NCI-H187 treated with DMSO at 0.1 percent for 48 hours (cell line): ENCODE results near the gene FAM24B.
"Not testable (repeated sequence)": the region's sequence is repeated elsewhere in the genome, so short reads cannot be mapped to it uniquely, and the experiment has no call there.

Source experiments
- DNase-seq: peaks from one replicate; lab custom pipeline; 2025; lab: John Stamatoyannopoulos, UW

FAM24B gene, protein sequence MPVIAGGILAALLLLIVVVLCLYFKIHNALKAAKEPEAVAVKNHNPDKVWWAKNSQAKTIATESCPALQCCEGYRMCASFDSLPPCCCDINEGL

DNA sequence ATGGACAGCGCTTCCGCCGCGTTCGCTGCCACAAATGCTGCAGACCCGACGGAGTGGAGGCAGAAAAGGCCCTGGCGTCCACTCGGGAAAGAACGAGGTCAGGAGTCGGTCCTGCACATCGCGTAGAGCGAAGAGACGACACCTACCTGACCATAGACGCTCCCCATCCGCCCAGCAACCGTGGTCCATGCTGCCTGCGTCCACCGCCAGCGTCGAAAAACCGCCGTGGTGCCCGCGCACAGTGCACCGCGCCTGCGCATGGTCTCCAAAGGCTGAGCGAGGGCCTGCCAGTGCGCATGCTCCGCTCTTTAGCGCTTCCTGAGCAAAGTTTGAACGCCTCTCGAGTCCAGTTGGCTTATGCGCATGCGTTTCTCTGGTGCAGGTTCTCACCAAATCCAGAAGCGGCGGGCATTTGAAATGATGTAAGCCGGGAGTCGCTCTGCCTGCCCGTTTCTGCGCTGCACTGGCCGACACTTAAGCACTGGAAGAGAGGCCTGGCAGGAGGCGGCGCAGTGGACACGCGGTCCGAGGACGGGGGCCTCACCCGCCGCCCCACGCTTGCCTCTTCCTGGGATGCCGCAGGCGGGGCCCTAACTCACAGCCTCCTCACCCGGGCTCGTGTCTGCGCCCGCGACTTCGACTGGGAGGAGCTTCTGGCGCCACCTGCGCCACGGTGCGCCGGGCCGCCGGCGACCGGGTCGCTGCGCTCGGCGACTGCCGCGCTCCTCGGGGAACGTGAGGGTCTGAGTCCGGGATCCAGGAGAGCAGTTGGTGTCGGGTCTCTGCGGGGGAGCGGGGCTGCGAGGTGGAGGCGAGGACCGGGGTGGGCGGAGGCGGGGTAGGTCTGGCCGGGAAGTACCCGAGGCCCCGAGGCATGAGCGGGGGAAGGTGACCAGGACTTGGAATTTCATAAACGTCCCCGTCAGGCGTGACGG lies at the start of gene FAM24B:
Gene FAM24B (minus strand): TSS at position 243 of the 935 bp plus-strand sequence. CDS start 29,066 bp downstream, outside the sequence.
- peak; percentile 75 for DNase-seq

DNA sequence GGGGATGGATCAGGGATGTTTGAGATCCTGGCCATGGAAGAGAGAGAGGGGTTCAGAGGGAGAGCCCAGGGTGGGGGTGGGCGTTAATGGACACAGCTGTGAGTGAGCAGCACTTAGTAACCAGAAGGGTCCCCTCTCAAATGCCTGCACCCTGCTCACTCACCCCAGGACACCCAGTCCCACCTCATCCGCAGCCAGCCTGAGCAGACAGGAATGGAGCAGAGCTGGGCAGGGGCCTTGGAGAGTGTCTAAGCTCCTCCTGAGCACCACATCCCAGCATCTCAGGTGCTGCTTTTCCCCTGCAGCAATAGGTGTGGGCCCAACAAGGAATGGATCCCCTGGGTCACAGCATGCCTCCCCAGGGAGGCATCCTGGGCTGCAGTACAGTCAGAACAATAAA lies 36.3 kb upstream of the FAM24B start:
- DNase-seq: no peak

DNA sequence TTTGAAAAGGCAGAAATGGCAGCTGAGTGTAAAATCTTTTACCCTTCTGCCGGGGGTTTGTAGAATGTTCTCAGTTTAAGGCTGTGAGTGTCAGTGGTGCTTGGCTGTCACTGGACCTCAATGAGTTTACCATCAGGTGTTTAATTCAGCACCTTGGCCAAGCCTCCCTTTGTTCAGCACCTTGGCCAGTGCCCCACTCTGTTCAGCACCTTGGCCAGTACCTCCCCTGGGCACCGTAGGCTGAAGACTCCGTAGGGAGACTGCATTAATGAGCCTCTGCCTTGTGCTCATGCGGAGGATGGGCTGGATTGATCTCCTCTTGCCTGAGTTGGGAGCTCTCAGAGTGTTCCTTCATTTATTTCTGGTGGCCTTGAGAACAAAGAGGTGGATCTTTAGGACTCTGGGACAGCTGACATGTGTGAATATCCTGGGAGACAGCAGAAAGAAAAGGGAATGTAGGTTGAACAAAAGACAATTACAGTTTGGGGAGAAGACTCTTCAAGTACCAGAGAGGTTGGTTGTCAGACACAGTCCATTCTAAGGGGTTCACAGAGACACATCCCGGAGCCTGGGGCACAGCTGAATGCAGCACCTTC lies 32.6 kb upstream of the FAM24B start:
- DNase-seq: no peak

DNA sequence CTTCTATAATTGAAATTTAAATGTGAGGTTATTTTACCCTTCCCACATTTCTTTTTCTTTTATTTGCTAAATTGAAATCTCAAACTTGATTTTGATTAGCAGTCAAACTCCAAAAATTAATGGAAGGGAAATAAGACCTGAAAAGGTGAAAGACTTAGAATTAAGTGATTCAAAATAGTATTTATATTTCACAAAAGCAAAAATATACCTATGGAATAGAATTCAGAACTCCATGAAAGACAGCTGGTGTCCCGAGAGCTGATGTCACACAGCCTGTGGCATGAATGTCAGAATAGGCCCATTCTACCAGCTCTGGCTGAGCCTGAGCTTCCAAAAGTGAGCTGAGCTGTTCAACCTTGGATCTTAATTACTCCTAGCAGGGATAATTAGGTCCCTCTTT lies 30.9 kb upstream of the FAM24B start, which contains the start of gene FAM24A:
Gene FAM24A (plus strand): TSS at position 301 of the 400 bp plus-strand sequence. CDS start 1,025 bp downstream, outside the sequence.
- no peak for DNase-seq

DNA sequence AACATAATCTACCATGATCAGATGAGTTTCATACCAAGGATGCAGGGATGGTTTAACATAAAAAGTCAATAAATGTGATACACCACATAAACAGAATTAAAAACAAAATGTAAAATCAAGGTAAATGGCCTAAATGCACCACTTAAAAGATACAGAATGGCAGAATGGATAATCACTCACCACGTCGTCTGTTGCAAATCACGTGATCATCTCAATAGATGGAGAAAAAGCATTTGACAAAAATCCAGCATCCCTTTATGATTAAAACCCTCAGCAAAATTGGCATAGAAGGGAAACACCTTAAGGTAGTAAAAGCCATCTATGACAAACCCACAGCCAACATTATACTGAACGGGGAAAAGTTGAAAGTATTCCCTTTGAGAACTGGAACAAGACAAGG lies 24.5 kb upstream of the FAM24B start:
- DNase-seq: not testable (repeated sequence)

DNA sequence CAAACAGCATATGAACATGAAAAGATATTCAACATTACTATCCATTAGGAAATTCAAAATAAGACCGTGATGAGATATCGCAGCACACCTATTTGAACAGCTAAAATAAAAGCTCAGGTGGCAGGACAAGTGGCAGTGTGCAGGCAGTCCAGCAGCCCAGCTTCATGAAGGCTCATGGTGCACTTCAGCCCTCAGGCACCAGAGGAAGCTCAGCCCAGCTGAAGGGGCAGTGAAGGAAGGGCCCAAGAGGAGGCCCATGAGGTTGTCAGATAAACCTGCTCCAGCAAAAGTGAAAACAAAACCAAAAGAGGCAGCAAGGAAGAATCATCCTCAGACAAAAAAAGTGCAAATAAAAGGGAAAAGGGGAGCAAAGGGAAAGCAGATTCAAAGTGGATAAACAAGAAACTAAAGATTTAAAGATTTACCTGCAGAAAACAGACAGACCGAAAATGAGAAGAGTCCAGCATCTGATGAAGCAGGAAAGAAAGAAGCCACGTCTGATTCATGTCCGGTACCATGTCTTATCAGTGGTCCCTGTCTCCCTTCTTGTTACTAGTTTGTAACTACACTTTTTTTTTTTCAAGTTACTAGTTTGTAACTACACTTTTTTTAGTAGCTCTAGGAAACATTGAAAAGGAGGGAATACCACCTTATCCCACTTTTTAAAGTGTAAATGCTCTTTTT lies 15.0 kb upstream of the FAM24B start:
- DNase-seq: no peak

DNA sequence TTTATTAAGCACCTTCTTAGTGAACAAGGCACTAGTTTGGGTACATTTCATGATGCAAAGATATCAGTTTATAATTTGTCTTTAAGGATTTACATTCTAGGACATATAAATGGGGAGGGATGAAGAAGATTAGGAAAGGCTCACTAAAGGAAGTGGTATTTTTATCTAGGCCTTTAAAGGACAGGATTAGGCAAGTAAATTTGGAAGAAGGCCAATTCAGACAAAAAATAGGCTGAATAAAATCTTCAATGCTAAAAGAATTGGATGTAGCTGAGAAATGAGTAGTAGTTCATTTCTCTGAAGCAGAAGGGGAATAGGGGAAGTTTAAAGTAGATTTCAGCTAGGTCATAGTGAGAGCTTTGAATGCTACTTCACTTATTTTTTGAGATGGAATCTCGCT lies 4.8 kb upstream of the FAM24B start:
- DNase-seq: no peak

DNA sequence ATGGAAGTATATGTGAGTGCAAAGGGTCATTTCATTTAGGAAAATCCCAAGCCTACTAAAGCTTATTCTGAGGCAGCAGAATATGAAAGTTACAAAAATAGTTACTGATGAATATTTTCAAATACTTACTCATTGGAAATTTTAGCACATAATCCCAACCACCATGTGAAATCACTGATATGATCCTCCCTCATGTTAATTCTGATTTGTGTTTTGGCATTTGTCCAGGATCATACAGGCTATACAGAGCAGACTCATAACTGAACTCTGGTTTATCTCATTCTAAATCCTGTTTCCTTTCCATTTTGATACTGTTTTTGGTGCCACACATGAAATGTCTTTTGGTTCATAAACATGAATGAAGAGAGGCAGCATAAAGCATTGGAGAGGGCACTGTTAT lies 3.4 kb upstream of the FAM24B start:
- DNase-seq: no peak

DNA sequence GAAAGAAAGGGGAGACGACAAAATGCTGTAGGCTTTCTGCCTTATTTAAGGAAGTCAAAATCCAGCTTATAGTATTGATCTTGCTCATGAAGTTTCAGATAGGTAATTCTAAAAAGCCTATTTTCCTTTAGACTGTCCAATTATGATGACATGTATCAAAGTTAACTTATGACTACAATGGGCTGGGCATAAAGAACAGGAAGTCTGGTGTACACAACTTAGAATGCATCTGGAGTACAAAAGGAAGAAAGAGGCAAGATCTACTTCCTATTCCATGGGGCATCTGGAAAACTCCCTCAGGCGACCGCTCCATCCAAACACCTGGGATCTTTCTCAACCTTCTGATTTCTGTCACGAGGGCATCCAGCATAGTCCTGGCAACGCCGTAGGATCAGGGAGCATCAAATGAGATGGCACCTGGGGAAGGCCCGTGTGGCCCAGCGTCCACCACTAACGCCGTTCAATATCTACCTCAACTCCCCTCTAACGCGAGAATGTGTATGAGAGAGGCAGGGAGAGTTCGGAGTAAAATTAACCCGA lies 512 bp downstream of the FAM24B start:
- DNase-seq: no peak

DNA sequence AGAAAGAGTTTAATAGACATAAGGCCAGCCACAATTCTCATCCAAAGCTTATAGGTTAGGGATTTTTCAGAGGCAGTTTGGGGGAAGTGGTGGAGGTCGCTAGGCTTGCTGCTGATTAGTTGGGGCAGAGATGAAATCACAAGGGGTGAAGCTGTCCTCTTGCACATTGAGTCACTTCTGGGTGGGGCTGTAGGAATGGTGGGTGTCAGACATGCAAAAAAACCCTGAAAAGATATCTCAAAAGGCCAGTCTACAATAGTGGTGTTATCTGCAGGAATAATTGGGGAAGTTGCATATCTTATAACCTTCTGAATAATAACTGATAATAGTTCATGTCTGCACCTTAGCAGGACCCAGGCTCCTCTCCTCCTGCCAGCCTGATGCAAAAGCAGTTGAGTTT lies 2.1 kb downstream of the FAM24B start:
- no peak for DNase-seq

DNA sequence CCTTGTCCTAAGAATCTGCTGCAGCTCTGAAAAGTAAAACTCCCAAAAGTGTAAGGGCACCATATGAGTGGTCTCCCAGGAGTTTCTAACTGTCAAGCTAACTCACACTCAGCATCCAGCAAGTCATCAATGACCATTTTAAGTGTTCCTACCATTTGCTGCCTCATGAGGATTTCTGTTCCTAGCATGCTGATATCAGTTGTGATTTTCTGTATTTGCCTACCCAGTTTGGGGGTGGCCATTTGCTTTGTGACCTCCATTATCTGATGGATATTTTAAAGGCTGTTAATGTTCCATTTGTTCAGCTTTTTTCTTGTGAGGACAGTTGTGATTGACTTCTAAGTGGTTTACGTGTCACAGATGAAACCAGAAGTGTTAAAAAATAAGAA lies 2.9 kb downstream of the FAM24B start:
- no peak for DNase-seq

DNA sequence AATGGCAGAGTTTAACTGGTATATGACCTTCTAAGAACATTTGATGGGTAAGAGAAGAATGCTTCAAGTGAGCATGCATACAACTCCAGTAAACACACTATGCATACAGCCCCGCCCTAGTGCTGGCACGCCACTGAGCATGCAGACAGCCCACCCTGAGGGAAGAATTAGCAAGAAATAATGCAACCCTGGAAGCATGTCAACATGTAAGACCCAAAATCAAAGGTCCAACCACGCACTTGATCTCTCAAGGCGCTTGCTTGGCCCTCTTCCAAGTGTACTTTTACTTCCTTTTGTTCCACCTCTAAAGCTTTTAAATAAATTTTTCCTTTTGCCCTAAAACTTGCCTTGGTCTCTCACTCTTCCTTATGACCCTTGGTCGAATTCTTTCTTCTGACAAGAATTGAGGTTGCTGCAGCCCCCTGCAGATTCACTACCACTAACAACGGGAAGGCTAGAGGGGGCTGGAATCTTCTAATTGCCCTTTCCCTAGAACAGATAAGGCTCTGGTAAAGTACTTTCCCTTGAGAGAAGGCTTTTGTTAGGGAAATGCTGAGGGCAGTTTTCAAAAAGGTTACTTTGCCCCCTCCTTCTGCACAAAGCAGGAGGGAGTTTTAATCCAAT lies 3.4 kb downstream of the FAM24B start:
- DNase-seq: no peak

DNA sequence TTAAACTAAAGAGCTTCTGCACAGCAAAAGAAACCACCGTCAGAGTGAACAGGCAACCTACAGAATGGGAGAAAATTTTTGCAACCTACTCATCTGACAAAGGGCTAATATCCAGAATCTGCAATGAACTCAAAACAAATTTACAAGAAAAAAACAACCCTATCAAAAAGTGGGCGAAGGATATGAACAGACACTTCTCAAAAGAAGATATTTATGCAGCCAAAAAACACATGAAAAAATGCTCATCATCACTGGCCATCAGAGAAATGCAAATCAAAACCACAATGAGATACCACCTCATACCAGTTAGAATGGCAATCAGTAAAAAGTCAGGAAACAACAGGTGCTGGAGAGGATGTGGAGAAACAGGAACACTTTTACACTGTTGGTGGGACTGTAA lies 7.4 kb downstream of the FAM24B start:
- DNase-seq: not testable (repeated sequence)

DNA sequence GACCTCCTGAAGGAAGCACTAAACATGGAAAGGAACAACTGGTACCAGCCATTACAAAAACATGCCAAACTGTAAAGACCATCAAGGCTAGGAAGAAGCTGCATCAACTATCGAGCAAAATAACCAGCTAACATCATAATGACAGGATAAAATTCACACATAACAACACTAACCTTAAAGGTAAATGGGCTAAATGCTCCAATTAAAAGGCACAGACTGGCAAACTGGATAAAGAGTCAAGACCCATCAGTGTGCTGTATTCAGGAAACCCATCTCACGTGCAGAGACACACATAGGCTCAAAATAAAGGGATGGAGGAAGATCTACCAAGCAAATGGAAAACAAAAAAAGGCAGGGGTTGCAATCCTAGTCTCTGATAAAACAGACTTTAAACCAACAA lies 10.6 kb downstream of the FAM24B start:
- not testable (repeated sequence) for DNase-seq

DNA sequence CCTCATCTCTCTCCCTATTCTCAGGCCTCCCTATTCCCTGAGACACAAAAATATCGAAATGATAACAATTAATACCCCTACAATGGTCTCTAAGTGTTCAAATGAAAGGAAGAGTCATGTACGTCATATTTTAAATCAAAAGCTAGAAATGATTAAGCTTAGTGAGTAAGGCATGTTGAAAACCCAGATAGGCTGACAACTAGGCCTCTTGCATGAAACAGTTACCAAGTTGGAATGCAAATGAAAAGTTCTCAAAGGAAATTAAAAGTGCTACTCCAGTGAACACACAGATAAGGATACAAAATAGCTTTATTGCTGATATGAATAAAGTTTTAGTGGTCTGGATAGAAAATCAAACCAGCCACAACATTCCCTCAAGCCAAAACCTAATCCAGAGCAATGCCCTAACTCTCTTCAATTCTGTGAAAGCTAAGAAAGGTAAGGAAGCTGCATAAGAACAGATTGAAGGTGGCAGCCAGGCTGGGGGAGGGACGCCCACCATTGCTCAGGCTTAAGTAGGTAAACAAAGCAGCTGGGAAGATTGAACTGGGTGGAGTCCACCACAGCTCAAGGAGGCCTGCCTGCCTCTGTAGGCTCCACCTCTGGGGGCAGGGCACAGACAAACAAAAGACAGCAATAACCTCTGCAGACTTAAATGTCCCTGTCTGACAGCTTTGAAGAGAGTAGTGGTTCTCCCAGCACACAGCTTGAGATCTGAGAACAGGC lies 12.5 kb downstream of the FAM24B start:
- not testable (repeated sequence) for DNase-seq

DNA sequence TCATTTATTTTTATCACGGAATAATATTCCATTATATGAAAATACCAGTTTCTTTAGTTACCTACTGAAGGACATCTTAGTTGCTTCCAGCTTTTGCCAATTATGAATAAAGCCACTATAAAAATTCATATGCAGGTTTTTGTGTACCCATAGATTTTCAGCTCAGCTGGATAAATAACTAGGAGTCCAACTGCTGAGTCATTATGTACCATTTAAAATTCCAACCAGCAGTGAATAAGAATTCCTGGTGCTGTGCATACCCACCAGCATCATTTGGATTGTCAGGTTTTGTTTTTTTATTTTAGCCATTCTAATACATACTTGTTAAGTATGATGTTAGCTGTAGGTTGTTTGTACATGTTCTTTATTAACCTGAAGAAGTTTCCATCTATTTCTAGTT lies 14.5 kb downstream of the FAM24B start:
- DNase-seq: no peak

DNA sequence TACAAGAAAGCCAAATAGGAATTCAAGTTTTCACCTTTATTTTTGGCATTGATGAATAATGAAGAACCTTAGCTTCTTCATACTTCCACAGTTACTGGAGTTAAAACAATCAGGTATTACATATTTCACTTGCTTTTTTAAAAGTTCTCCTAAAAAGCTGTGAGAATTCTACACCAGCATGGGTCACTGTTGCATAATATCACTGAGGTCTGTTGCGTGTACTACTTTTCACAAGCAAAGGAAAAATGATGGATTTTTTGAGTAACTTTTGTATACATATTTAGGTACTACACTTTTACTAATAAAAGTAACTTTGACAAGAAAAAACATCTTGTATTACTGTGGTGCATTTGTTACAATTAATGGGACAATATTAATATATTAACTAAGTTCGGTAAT lies 15.2 kb downstream of the FAM24B start:
- DNase-seq: no peak

DNA sequence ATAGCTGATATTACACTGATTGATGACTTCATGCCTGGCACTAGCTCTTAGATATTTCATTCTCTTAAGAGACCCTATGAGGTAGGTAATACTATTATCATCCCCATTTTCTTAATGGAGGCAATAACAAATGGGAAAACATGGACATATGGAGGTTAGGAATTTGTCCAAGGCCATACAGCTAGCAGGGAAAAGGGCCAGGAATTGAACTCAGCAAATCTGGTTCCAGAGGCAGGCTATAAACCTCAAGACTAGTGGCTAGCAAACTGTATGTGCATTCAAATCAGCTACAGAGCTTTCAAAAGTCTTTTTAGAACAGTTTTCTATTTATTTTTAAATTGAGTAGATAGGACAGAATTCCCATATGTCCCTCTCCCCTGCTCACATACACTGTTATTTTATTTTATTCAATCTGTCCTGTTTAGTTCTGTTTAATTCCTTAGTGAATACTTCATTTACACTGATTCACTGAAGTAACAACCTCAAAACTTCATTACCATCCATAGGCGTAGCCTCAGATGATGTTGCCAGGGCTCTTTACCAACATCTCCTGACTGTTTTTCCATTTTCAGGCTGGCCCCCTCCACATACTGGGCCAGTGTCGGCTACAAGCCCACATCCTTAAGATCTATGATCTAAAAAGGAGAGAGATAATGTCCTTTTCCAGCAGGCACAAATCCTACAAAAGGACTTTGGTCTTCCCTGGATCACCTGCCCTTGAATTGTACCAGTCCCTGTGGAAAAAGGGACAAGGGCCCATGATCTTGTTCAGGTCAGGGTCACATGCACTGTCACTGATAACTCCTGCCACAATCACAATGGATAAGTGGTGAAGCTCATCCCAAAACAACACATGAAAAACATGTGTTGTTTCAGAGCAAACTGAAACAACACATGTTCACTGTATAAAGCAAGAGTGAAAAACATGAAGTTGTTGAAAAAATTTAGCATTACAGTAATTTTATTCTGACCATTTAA lies 15.9 kb downstream of the FAM24B start:
- no peak for DNase-seq

DNA sequence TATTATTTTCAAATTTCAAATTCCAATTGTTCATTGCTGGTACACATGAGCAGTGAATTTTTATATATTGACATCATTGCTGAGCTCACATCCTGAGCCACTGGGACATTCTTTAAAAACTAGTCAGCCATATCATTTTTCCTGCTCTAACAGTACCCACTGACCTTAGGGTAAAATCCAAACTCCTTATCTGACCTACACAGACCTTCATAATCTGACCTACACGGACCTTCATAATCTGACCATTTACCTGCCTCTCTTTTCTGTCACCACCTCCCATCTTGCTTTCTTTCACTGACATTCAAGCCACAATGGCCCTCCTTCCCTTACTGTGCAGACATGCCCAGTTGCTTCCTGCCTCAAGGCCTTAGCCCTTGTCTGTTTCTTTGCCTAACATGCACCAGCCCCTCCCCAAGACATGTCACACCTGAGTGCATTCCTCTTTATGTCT lies 17.6 kb downstream of the FAM24B start:
- DNase-seq: no peak

DNA sequence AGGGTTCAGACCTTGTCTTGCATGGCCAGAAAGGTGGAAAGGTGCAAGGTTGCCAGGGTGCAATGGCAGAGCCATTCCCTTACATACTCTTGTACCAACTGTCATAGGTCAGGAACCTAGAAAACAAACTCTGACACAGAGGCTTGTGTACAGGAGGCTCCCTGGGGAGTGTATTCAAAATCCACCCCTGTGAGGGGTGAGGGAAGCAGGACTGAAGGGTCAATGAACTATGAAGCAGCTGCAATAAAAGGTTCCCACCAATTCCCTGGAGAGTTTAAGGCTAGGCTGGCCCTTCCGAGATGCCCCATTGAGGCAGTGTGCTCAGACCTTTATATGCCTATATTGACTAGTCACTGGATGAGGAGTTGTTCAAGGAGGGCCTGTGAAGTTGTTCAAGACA lies 19.9 kb downstream of the FAM24B start:
- no peak for DNase-seq
